COR-L47 (cell line): ENCODE data around the gene LFNG.
A peak's percentile ranks its signal among the peaks of the same experiment; 100 is the strongest.

Experiments
- DNase-seq: peaks from one replicate; lab custom pipeline; 2025; lab: John Stamatoyannopoulos, UW

Gene LFNG

DNA sequence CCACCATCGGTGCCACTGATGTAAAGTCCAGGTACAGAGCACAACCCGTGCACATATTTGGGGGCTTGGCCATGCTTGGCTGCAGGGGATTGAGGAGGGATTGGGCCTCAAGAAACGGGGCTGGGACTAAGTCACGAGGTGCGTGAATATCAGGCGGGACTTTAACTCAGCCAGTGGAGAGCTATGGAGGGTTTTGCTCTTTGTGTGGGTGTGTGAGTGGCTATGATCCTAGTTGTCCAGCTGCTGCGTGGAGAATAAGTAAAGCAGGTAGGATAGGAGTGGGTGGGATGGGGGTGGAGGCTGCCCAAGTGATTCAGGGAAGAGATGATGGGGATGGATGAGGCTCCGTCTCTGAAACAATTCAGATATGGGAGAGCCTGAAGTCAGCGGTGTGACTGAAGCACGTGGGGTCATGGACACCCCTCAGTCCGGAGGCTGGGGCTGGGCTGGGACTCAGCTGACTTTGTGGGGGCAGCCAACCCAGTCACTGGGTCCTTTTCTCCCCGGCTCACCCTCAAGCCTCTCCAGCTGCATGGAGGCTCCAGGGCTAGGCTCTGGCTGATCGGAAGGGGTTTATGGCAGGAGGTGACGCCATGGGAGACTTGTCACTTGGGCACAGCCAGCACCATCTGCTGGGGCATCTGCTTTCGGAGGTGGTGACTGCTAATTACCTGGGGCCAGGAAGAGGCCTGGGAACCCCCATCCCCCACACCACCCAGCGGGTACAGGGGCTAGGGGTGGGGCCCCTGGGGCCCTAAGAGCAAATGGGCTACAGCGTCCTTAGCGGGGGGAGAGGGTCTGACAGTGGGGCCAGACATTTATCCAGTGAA is 1.7 kb upstream of the LFNG start:
- no peak for DNase-seq

DNA sequence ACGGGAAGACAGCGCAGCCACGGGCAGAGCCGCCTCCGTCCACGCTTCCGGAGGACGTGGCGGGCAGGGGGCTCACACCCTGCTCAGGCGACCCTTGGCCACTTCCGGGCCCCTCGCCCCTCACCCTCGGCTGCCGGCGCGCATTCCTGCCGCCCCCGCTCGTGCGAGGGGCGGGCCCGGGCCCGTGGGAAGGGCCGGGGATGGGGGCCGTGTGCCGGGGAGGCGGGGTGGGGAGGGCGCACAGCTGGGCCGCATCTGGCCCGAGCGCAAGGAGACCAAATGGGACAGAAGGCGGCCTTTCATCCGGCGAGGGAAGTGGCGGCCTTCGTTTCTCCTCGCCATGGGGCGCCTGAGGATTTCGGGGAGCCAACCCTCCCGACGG is 846 bp upstream of the LFNG start:
- no peak for DNase-seq

DNA sequence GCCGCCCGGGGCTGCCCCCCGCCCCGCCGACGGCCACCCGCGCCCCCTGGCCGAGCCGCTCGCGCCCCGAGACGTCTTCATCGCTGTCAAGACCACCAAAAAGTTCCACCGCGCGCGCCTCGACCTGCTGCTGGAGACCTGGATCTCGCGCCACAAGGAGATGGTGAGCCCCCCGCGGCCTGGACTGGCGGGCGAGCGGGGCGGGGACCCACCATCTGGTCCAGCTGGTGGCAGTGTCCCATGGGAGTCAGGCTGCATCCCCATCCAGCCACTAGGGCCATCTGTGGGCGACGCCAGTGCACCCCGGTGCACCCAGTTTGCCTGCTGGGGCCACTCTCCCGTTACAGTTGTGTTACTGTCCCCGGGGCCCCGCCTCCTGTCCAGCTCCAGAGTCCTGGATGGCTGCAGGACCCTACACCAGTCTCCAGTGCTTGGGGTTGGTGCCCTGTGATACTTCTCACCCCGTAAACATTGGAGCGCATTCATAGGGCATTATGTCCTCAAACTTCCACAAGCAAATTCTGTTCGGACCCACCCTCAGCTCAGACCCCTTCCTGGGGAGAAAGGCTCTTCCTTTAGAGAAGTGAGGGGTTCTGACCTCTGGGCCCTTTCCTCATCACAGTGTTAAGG is 672 bp downstream of the LFNG start:
- peak; percentile 21 for DNase-seq

DNA sequence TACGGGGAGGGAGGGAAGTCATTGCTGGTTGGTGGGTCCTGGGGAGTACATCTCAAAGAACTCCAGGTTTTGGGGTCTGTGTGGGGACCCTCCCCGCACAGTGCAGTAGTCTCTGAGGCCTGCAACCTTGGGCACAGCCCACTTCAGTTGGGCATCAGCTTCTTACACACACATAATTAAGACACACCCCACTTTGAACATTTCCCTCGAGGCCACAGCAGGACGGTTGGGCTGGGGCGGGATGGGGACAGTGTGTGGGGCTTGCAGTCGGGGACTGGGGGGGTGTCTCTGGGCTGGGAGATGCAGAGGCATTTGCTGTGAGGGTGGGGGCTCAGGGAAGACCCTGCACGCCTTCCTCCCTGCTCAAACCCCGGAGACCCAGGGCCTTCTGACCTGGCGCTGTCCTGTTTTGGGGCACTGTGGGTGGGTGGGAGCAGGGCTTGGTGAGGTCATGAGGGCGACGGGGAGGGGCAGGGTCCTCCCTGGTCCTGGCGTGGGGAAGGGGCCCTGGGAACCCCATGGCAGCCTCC is 1.3 kb downstream of the LFNG start:
- DNase-seq, result no peak

DNA sequence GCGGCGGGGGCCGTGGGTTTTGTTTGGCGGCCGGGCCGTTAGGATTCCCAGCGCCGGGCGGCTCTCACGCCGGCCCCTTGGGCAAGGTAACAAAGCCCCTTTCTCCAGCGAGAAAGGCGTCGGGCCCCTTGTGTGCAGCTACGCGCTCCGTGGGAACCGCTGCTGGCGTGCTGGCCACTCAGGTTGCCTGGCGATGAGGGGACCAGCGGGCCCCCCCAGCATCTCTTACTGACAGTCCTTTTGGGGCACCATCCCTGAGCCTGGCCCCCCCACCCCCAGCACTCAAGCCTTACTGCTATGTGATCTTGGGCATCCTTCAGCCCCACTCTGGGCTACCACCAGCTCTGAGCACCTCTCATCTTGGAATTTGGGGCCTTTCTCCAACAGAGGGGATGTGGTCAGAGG is 1.8 kb downstream of the LFNG start:
- DNase-seq, result no peak

DNA sequence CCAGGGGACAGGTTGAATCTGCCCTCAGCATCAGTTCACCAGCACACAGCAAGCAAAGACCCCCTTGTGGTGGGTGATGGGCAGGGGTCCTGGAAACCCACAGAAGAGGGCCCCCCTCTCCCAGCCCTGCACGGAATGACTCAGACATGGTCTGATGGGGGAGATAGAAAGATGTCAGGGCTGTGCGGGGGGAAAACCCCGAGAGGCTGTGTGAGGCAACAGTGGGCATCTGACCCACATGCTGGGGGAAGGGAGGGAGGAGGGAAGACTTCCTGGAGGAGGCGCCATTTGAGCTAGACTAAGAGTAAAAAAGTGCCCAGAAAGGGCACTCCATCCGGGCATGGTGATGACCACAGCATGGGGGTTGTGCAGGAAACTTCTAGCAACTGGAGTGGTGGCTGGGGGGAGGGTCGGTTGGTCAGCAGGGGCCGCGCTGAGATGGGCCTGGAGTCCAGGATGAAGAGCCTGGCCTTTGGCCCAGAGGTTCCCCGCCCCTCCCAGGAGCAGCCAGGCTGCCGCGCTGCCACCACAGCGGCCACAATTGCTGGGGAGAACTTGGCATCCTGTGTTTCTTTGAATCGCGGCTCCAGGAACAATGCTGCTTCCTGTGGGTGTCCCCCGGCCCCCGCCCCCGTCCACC is 2.5 kb downstream of the LFNG start:
- DNase-seq, result peak; percentile 38

DNA sequence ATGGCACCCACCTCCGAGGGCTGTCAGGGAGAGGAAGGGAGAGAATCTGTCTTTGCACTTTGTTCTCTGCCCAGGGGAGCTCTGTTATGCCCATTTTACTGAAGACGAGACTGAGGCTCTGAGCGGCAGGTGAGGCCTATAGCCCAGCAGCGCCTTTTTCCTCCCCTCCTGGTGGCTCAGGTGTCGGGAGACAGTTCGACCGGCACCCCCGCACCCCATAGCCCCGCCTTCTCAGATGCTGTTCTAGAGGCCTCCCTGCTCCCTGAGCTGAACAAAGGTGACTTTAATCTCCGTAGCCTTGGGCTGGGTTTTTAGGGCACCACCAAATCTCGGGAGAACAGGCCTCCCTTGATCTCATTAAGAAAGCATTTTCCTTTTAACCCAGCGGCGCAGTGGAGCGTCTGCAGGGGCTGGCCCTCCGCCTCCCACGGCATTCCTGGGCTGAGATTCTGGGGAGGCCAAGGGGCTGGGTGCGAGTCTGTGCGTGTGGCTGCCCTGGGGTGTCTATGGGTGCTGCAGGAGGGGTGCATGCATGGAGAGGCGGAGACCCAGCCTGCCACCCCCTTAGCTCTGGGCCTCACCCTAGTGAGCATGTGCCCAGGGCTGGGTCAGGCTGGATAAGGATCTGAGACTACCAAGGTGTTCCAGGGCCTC is 3.3 kb downstream of the LFNG start:
- peak; percentile 45 for DNase-seq

DNA sequence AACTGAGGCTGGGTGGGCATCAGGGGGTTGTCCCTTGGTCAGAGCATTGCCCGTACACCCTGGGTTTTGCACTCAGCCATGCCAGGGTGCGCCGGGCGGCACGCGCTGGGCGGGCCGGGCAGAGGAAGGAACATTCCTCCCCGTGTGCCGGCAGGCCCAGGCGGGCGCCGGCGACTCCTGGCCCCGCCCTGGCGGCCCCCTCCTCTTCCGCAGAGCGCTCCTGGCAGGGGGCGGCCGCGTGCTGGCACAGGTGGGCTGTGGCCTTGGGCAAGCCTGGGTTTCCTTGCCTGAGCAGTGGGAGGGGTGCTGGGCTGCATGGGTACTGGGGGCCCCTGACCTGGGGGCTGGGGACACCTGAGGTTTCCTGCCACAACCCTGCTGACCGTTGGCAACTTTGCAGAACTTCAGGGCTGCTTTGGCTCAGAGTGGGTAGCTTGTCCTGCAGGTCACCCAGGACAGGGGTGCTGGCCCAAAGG is 3.9 kb downstream of the LFNG start:
- DNase-seq, result peak; percentile 91

DNA sequence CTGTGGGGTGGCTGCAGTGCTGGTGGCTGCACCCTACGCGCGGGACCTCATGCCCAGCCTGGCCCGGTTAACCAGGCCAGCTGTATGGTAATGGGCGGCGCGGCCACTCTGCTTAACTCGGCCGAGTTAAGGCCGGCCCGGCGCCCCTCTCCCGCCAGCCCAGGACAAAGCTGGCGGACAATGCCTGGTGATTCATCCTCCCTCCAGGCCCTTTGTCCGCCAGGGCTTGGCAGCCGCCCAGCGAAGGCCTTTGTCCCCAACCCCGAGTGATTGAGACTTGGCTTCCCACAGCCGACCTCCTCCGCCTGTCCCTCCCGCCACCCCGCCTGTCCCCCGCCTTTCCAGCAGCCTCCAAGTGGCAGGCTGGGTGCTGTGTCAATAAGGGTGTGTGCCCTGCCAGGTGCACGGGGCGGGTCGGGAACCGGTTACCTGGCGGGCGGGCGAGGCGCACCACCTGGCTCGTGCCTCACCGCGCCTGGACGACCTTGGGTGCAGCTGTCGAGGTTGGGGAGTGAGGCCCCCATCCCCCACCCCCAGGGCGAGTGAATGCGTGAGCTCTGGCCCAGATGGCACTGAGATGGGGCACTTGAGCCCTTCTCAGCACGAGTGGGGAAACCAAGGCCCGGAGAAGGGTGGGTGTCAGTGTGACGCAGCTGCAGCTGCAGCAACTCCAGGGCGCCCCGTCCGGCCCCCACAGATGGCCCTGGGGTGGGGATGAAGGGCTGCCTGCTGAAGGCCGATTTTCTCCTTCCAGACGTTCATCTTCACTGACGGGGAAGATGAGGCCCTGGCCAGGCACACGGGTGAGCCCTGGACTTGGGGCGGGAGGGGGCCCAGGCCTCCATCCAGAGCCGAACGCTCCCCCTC is 4.6 kb downstream of the LFNG start:
- peak; percentile 97 for DNase-seq

DNA sequence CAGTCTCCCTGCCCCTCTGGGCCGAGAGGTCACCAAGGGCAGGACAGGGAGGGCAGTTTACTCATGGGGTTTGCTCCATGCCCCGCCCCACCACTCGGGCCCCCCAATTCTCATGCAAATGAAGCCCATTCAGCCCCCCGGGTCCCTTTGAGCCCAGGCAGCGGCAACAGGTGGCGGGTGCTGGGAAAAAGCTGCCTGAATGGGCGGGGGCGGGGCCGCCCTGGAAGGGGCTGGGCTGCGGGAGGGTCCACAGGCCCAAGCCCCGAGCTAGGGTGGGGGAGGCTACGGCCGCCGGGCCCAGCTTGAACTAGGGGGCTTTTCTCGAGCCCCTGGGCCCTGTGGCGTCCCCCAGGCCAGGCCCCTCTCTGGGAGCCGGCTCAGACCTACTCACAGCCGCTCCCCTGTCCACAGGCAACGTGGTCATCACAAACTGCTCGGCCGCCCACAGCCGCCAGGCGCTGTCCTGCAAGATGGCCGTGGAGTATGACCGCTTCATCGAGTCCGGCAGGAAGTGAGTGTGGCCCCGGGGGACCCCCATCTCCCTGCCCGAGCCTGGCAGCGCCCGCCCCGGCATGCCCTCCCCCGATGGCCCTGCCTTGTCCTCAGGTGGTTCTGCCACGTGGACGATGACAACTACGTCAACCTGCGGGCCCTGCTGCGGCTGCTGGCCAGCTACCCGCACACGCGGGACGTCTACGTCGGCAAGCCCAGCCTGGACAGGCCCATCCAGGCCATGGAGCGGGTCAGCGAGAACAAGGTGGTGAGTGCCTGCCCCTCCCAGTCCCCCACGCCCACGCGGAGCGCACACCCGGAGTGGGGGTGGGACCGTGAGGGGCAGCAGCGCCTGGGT is 5.5 kb downstream of the LFNG start:
- DNase-seq, result no peak

DNA sequence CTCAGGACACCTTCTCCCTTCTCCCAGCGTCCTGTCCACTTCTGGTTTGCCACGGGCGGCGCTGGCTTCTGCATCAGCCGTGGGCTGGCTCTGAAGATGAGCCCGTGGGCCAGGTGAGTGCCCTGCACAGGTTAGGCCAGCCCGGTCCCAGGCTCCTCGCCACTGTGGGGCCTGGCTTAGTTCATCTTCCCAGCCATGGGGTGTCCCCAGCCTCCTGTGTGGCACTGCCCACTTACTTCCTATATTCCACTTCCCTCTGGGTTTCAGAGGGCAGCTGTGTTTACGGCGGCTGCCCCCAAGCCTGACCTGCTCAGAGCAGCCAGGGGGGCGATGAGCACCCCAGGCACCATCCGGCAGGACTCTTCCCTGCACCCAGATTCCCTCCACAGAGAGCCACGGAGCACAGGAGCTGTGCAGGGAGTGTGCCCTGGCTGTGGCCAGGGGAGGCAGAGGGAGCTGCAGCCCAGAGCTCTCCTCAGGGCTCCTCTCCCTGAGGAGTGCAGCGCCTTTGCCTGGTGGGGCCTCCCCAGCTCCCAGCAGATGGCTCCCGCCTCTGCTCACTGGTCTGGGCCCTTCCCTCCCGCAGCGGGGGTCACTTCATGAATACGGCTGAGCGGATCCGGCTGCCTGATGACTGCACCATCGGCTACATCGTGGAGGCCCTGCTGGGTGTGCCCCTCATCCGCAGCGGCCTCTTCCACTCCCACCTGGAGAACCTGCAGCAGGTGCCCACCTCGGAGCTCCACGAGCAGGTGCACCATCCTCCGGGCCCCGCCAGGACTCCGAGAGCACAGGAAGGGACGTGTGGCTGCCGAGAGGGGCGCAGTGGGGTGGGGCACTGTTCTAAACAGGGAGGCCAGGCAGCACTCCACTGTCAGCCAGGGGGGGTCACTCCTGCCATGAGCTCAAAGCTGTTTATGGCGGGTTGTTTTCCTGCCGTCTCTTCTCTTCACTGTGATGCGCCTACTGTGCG is 6.4 kb downstream of the LFNG start:
- DNase-seq, result peak; percentile 91

DNA sequence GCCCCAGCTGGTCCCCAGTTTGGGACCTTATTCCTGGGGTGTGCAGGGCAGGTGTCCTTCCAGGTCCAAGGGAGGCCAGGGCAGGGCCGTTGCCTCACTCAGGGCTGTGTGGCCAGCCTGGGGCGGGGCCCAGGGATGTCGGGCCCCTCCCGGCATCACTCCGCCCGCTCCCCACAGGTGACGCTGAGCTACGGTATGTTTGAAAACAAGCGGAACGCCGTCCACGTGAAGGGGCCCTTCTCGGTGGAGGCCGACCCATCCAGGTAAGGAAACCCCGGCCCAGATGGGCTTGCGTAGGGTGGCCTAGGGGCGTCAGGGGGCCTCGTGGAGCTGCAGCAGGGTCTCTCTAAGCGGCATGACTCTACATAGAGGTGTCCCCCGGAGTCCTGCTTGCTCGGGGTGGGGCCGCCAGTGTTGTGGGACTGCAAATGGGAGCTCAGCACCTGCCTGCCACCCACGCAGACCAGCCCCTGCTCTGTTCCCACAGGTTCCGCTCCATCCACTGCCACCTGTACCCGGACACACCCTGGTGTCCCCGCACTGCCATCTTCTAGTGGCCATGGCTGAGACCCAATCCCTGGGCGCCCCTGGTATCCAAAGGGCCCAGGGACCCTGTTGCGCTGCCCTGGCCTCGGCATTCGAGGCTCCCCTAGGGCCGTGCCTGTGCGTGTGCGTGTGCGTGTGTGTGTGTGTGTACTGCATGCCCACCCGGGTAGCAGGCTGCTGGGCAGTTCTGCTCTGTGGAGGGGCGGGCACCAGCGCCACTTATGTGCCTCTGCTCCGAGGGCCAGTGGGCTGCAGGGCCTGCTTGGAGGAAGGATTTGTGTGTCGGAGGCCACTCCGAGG is 7.3 kb downstream of the LFNG start:
- no peak for DNase-seq

DNA sequence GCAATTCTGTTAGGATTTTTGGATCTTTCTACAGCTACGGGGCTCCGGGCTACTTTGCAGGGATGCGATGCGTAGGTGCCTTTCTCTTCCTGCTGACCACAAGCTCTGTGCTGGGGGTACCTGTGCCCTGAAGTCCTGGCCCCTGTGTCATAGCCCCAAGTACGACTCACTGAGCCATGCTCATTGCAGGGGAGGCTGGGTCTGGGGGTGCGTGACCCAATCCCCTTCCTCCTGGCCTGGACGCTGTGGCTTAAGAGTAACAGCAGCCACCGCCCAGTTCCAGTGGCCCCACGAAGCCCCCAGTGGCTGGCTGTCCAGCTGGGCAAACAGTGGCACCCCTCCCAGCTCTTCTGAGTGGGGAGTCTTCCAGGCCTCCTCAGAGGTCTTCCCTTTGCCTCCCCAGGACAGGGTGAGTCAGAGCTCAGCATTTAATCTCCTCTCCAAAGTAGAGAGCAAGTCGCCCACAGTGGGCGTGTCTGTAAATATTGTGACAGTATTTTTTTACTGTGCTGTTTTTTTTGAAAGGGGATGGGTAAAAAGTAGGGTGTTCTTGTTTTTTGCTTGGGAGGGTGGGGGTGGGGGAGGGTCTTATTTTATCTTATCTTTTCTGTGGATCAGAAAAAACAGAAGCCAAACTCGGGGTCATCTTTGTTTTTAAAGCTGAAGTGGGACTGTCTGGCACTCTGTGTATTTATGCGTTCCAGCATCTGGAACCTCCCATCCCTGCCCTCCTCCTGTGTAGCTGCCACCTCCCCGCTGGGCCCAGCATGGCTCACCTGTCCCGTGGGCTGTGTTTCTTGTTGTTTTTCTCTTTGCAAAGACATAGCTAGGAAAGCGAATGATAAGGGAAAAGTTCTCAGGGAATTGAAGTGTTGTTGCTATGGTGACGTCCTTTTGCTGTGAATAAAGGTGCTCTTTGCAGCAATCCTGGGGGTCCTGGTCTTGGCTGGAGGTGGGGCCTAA is 8.2 kb downstream of the LFNG start:
- DNase-seq, result peak; percentile 84

DNA sequence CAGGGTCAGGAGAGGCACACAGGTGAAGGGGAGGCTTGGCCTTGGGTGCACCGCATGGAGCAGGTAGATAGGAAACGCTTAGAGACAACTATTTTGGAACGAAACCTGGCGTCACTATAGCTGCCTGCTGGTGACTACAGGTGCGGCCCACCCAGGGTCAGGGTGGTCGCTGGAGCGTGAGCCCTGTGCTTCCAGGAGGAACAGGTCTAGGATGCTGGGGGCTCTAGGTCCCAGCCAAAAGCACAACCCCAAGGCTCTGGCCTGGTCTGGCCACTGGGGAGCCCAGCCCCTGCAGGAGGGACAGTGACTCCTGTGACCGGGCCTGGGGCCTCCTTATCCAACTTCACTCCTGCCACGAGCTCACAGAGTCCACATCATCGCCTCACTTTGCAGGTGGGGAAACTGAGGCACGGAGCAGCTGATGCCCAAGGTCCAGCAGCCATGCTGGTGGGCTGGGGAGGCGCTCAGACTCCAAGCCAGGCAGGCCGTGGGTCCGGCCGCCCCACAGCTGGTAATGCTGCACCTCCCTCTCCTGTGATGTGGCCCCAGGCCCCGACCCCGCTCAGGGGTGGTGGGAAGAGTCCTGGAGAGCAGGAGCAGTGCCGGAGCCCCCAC is 9.0 kb downstream of the LFNG start:
- no peak for DNase-seq

DNA sequence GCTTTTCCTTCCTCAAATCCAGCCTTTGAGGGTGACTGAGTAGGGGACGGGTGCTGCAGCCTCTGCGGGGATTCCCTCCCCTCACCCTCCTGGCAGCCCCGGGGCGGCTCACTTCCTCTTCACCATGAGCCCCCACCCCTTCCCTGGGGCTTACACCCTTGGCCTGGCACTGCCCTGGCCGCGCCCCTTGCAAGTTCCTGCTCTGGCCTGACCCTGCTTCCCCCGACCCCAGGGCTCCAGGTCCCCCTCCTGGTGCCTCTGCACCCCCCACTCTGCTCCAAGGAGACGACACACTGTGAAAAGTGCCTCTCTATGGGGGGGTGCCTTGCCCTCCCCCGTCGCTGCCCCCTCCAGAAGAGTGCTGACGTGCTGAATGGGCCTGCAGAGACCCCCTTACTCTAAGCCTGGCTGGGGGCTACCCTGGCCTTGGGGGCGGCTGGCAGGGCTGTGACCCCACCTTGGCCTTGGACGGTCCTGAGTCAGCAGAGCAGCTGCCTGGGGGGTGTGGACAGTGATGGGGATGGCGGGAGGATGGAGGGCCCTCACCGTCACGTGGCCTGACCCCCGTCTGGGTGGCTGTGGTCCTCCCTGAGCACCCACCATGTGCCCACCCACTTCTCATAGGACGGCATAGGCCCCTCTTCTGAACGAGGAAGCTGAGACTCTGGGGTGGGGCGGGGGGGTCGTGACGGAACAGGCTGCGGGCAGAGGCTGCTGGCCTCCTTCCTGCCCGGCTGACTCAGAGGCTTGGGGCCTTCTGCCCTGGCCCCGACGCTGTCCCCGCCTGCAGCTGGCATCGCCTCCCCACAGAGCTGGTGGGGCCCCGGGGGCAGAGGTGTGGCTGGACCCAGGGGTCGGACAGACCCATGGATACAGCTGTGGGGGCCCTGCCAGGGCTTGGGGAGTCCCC is 9.8 kb downstream of the LFNG start:
- DNase-seq, result no peak
